GM23248 (cell line): ENCODE results near the gene PDCD4.

Experiments
- EZH2 ChIP-seq: fragments of 200-600 bp; sonication (generic); IDR thresholded peaks from 2 replicates; pipeline ENCODE4 v1.6.1; 2018; ENCODE audit warnings: antibody characterized with exemption, mild to moderate bottlenecking; ENCODE audit not compliant: insufficient read depth, poor library complexity, severe bottlenecking
- EZH2phosphoT487 ChIP-seq: fragments of 200-600 bp; sonication (generic); IDR thresholded peaks from 2 replicates; pipeline ENCODE4 v1.6.1; 2018; ENCODE audit warnings: antibody characterized with exemption, moderate library complexity, mild to moderate bottlenecking, low read depth; ENCODE audit not compliant: insufficient read depth

- TF ChIP-seq EZH2phosphoT487 (no peak), EZH2 (no peak)
Measured at GRCh38 chr10:110872145-110872983, 636 bp downstream of the PDCD4 start.
